Activated B cell treated with CpG ODN at 0.5 μM for 24 hours (primary cell): ENCODE data around the gene OGDH. TPM values are rescaled to one million over a fixed set of nuclear protein-coding genes. Genes with fewer than 3 reads are reported as not detected.

Source experiments
- ATAC-seq: fragments of 200-7000 bp; cut with Tn5 transposase; one replicate; pipeline ENCODE4 v1.10.0; 2021; ENCODE audit warnings: low read depth, mild to moderate bottlenecking, moderate library complexity
- CTCF ChIA-PET: fragments of 350-600 bp; sonication (Branson Sonifier 250); formaldehyde crosslinking; loops from one replicate; lab custom pipeline; 2021; ENCODE audit warnings: antibody characterized with exemption; lab: Charles Lee
- POLR2A ChIA-PET: fragments of 350-600 bp; sonication (Branson Sonifier 250); formaldehyde crosslinking; loops from one replicate; lab custom pipeline; 2021; ENCODE audit warnings: antibody characterized with exemption; lab: Charles Lee
- DNase-seq: peaks from one replicate; pipeline ENCODE4 v3.0.0; 2022
- H3K27ac Mint-ChIP-seq: one replicate; pipeline ENCODE4 v1.8.0; 2020; ENCODE audit warnings: mixed read lengths
- H3K27me3 Mint-ChIP-seq: one replicate; pipeline ENCODE4 v1.8.0; 2021; ENCODE audit warnings: mixed read lengths
- H3K36me3 Mint-ChIP-seq: one replicate; pipeline ENCODE4 v1.8.0; 2021; ENCODE audit warnings: low read depth, mixed read lengths
- H3K4me1 Mint-ChIP-seq: one replicate; pipeline ENCODE4 v1.8.0; 2021; ENCODE audit warnings: mixed read lengths
- H3K4me3 Mint-ChIP-seq: one replicate; pipeline ENCODE4 v1.8.0; 2020; ENCODE audit warnings: mild to moderate bottlenecking, mixed read lengths
- H3K9me3 Mint-ChIP-seq: one replicate; pipeline ENCODE4 v1.8.0; 2020; ENCODE audit warnings: mixed read lengths
- CTCF ChIP-seq: fragments of 200-600 bp; IDR thresholded peaks from one replicate; pipeline ENCODE4 v1.8.0; 2022; ENCODE audit warnings: antibody characterized with exemption, mild to moderate bottlenecking
- intact Hi-C: fragments of 100-400 bp; cut with micrococcal nuclease; formaldehyde crosslinking; loops from one replicate; pipeline ENCODE4 v1.15.1; 2024
- total RNA-seq: library from RNA; stranded (reverse); gene quantifications from 2 replicates; pipeline ENCODE4 v1.2.3, GENCODE V29; 2022

The OGDH gene
- total RNA-seq, 1 donor from 2014 or later, result 81.7 TPM

- ATAC-seq (peak; percentile 59), DNase-seq (no peak)
- POLR2A ChIA-PET, result interaction anchor here (0.6 to 14.0 kb wide), 7 partner anchors 8 to 283 kb away, joined by 3 to 257 read pairs (median 11); partner anchors contain the start of genes DDX56, OGDH and ZMIZ2
- H3K36me3 Mint-ChIP-seq, result peaks cover 34% of the 10 kb centered on the region
- peaks cover 64% of the 10 kb centered on the region for H3K4me1 Mint-ChIP-seq
- intact Hi-C loops, result loop anchor here (1.0 kb wide), 1 partner anchor 8 kb away; no protein-coding TSS in a partner anchor
- H3K9me3 Mint-ChIP-seq, result no peaks in the 10 kb centered on the region
- H3K27ac Mint-ChIP-seq, result peak overlapping the region; percentile 96
- CTCF ChIA-PET, result interaction anchor here (1.3 kb wide), 1 partner anchor 26 kb away, joined by 3 read pairs; no protein-coding TSS in a partner anchor
- TF ChIP-seq CTCF, result no peak
- no peaks in the 10 kb centered on the region for H3K27me3 Mint-ChIP-seq
- peak overlapping the region; percentile 79 for H3K4me3 Mint-ChIP-seq
Measured at GRCh38 chr7:44629829-44630522, 23.5 kb downstream of the OGDH start.

- H3K9me3 Mint-ChIP-seq, result no peaks in the 10 kb centered on the region
- ChIA-PET POLR2A (interaction anchor here (0.6 to 14.0 kb wide), 5 partner anchors 7 to 185 kb away, joined by 3 to 257 read pairs (median 26); partner anchors contain the start of genes OGDH and ZMIZ2), CTCF (interaction anchor here (0.7 to 1.5 kb wide), 3 partner anchors 25 to 141 kb away, joined by 3 read pairs; no protein-coding TSS in a partner anchor)
- H3K4me1 Mint-ChIP-seq, result peaks cover 70% of the 10 kb centered on the region
- H3K27ac Mint-ChIP-seq, result peak overlapping the region; percentile 96
- DNase-seq (no peak), ATAC-seq (no peak)
- intact Hi-C loops, result loop anchor here (1.0 kb wide), 1 partner anchor 7 kb away; no protein-coding TSS in a partner anchor
- no peak for TF ChIP-seq CTCF
- H3K4me3 Mint-ChIP-seq, result no peak overlapping the region
- H3K36me3 Mint-ChIP-seq, result peaks cover 25% of the 10 kb centered on the region
- H3K27me3 Mint-ChIP-seq, result no peaks in the 10 kb centered on the region
Measured at GRCh38 chr7:44630792-44631457, 24.5 kb downstream of the OGDH start.

GRCh38 chr7:44631458-44632115 is 25.2 kb downstream of the OGDH start:
- peak overlapping the region; percentile 96 for H3K27ac Mint-ChIP-seq
- POLR2A ChIA-PET, result interaction anchor here (0.5 to 14.0 kb wide), 5 partner anchors 7 to 165 kb away, joined by 3 to 257 read pairs (median 26); partner anchors contain the start of genes OGDH and ZMIZ2
- no peaks in the 10 kb centered on the region for H3K9me3 Mint-ChIP-seq
- H3K36me3 Mint-ChIP-seq, result peaks cover 19% of the 10 kb centered on the region
- H3K4me1 Mint-ChIP-seq, result peaks cover 77% of the 10 kb centered on the region
- TF ChIP-seq CTCF, result no peak
- ATAC-seq (no peak), DNase-seq (no peak)
- peak overlapping the region; percentile 47 for H3K4me3 Mint-ChIP-seq
- CTCF ChIA-PET, result interaction anchor here (0.7 to 1.5 kb wide), 3 partner anchors 24 to 141 kb away, joined by 3 read pairs; no protein-coding TSS in a partner anchor
- intact Hi-C loops, result no loop called here
- H3K27me3 Mint-ChIP-seq, result no peaks in the 10 kb centered on the region

- H3K4me1 Mint-ChIP-seq, result peaks cover 83% of the 10 kb centered on the region
- DNase-seq, result no peak
- CTCF ChIA-PET, result interaction anchor here (1.5 kb wide), 1 partner anchor 117 kb away, joined by 3 read pairs; no protein-coding TSS in a partner anchor
- no peak for TF ChIP-seq CTCF
- intact Hi-C loops, result no loop called here
- no peaks in the 10 kb centered on the region for H3K27me3 Mint-ChIP-seq
- POLR2A ChIA-PET, result interaction anchor here (0.5 to 14.0 kb wide), 4 partner anchors 26 to 165 kb away, joined by 3 to 257 read pairs (median 70); partner anchors contain the start of genes OGDH and ZMIZ2
- ATAC-seq, result no peak
- H3K9me3 Mint-ChIP-seq, result no peaks in the 10 kb centered on the region
- peaks cover 16% of the 10 kb centered on the region for H3K36me3 Mint-ChIP-seq
- H3K4me3 Mint-ChIP-seq, result no peak overlapping the region
- H3K27ac Mint-ChIP-seq, result peak overlapping the region; percentile 96
Measured at GRCh38 chr7:44632196-44632595, 25.8 kb downstream of the OGDH start.
